ENCODE measurements around the gene NTRK2. TPM values are rescaled to one million over a fixed set of nuclear protein-coding genes. Genes with fewer than 3 reads are reported as not detected.

The NTRK2 gene
- total RNA-seq, 5 donors from 2014 or later (not counting 1 experiment from before 2014, with no cell fraction given) = 0.05 to 0.39 (median 0.12) TPM; not detected in 1

DNA sequence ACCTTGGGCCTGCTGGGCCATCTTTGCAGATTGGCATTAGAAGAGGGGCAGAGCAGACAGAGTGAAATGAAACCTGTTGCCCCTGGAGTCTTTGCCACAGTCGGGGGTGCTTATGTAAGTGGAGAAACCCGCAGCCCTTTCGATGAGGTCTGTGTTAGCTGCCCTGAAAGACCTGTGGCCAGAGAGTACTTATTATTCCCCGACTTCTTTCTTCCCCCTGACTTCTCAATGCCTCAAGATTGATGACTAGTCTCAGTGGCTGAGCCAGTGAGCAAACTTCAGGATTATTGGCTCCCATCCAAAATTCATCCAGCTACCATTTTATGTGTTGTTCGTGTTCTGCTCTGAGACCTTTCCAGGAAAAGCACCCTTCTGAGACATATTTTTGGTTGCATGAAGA lies 7.6 kb downstream of the NTRK2 start:
- no peaks in the 10 kb centered on the region for H3K36me3 ChIP-seq (ENCODE audit: control insufficient read depth in 2 of 2, extremely low read depth in 1 of 2, insufficient read depth in 1 of 2, low read length in 1 of 2)
- no peaks in the 10 kb centered on the region for H3K9me3 Mint-ChIP-seq
- H3K36me3 Mint-ChIP-seq = no peaks in the 10 kb centered on the region
- CTCF ChIA-PET = no interaction called here
- no peak for ATAC-seq (replicated peaks in 1 of 4)
- POLR2A ChIA-PET = no interaction called here
- H3K27me3 ChIP-seq (replicated peaks in 1 of 2; ENCODE audit: control insufficient read depth in 2 of 2, extremely low read depth in 1 of 2, insufficient read depth in 2 of 2, low read length in 1 of 2) = peaks cover 0 to 2% of the 10 kb centered on the region in 2 experiments
- H3K4me1 ChIP-seq (ENCODE audit: control insufficient read depth in 1 of 2, extremely low read depth in 1 of 2, insufficient read depth in 2 of 2, low read length in 2 of 2) = no peaks in the 10 kb centered on the region
- no peak overlapping the region for H3K27ac ChIP-seq (ENCODE audit: low read length)
- no peaks in the 10 kb centered on the region for H3K4me1 Mint-ChIP-seq
- H3K27ac Mint-ChIP-seq = no peak overlapping the region
- H3K9me3 ChIP-seq = no peaks in the 10 kb centered on the region
- H3K4me3 Mint-ChIP-seq = no peak overlapping the region
- no peak for DNase-seq
- H3K27me3 Mint-ChIP-seq = peaks cover 8 to 9% of the 10 kb centered on the region in 2 donors
- WGBS (ENCODE audit: insufficient coverage) = 20% methylated on average over 1 of the region's 5 CpGs
- H3K4me3 ChIP-seq (ENCODE audit: control insufficient read depth in 1 of 2, extremely low read depth in 1 of 2, low read length in 1 of 2) = no peak overlapping the region

DNA sequence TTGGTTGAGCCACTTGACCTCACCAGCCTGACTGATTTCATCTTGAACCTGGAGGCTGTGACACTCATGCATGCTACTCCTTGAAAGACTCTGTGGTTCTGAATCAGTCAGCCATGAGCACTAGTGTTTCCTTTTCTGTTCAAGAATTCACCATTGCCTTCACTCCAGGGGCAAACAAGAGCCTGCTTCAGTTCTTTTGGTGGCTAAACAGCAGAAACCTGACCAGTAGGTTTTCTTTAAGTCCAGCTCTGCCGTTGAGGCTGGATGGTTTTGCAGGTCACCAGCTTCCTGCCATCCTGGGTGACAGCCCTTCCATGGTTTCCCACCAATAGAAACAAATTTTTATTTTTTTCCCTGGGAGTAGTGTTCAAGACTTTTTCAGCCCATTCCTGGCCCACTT lies 10.0 kb downstream of the NTRK2 start:
- no peak for ATAC-seq (replicated peaks in 1 of 4)
- DNase-seq = no peak
- no peak overlapping the region for H3K27ac ChIP-seq (ENCODE audit: low read length)
- H3K36me3 ChIP-seq (ENCODE audit: control insufficient read depth in 2 of 2, extremely low read depth in 1 of 2, insufficient read depth in 1 of 2, low read length in 1 of 2) = no peaks in the 10 kb centered on the region
- Mint-ChIP-seq H3K9me3 (no peaks in the 10 kb centered on the region), H3K4me1 (no peaks in the 10 kb centered on the region), H3K27me3 (peaks cover 0 to 5% of the 10 kb centered on the region in 2 donors), H3K27ac (no peak overlapping the region), H3K36me3 (no peaks in the 10 kb centered on the region), H3K4me3 (no peak overlapping the region)
- H3K9me3 ChIP-seq = no peaks in the 10 kb centered on the region
- no peak overlapping the region for H3K4me3 ChIP-seq (ENCODE audit: control insufficient read depth in 1 of 2, extremely low read depth in 1 of 2, low read length in 1 of 2)
- ChIA-PET CTCF (no interaction called here), POLR2A (no interaction called here)
- peaks cover 0 to 2% of the 10 kb centered on the region in 2 experiments for H3K27me3 ChIP-seq (replicated peaks in 1 of 2; ENCODE audit: control insufficient read depth in 2 of 2, extremely low read depth in 1 of 2, insufficient read depth in 2 of 2, low read length in 1 of 2)
- no peaks in the 10 kb centered on the region for H3K4me1 ChIP-seq (ENCODE audit: control insufficient read depth in 1 of 2, extremely low read depth in 1 of 2, insufficient read depth in 2 of 2, low read length in 2 of 2)
- no CpG with 5 or more reads among the region's 1 CpG for WGBS (ENCODE audit: insufficient coverage)

DNA sequence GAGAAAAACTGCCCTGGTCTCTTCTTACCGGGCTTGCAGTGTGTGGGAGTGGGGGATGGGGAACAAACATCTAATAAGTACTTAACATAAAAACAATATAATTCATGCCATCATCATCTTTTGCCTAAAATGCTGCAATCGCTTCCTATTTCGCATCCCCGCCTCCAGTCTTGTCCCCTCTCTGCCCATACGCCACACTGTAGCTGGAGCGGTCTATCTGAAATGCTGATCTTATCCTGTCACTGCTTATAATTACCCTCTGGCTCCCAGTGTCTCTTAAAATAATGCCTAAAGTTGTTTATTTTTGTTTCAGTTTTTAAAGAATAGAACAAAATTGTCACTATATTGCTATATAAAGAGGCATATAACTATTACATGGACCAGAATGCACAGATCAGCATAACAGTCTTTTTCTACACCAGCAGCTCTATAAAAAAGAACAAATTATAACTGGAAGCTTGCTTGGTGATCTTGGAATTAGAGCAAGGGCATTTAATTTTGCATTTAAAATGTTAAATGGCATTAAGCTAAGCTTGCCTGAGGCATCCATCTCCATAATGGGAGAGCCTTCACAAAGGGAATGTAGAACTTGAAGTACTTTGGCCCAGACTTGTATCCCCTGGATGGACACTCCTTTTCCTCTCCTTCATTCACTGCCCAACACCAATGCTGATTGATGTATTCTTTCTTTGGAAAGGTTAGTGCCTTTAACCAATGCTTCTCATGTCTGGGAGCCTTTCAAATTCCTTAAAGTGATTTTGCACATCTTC lies 12.2 kb downstream of the NTRK2 start:
- Histone ChIP-seq H3K27ac (ENCODE audit: low read length) (no peak overlapping the region), H3K4me3 (ENCODE audit: control insufficient read depth in 1 of 2, extremely low read depth in 1 of 2, low read length in 1 of 2) (no peak overlapping the region), H3K4me1 (ENCODE audit: control insufficient read depth in 1 of 2, extremely low read depth in 1 of 2, insufficient read depth in 2 of 2, low read length in 2 of 2) (no peaks in the 10 kb centered on the region), H3K27me3 (replicated peaks in 1 of 2; ENCODE audit: control insufficient read depth in 2 of 2, extremely low read depth in 1 of 2, insufficient read depth in 2 of 2, low read length in 1 of 2) (peaks cover 0 to 2% of the 10 kb centered on the region in 2 experiments), H3K36me3 (ENCODE audit: control insufficient read depth in 2 of 2, extremely low read depth in 1 of 2, insufficient read depth in 1 of 2, low read length in 1 of 2) (no peaks in the 10 kb centered on the region), H3K9me3 (no peaks in the 10 kb centered on the region)
- H3K27ac Mint-ChIP-seq = no peak overlapping the region
- peaks cover 0 to 4% (median 0%) of the 10 kb centered on the region in 3 donors for H3K9me3 Mint-ChIP-seq
- POLR2A ChIA-PET = interaction anchor here in 1 of 2 donors (0.8 kb wide), 1 partner anchor 13 kb away, joined by 3 read pairs; no protein-coding TSS in a partner anchor
- ATAC-seq (replicated peaks in 1 of 4) (no peak), DNase-seq (no peak)
- no peak overlapping the region for H3K4me3 Mint-ChIP-seq
- H3K27me3 Mint-ChIP-seq = peaks cover 2 to 6% of the 10 kb centered on the region in 2 donors
- CTCF ChIA-PET = no interaction called here
- H3K4me1 Mint-ChIP-seq = no peaks in the 10 kb centered on the region
- 98% methylated on average over 4 of the region's 6 CpGs for WGBS (ENCODE audit: insufficient coverage)
- no peaks in the 10 kb centered on the region for H3K36me3 Mint-ChIP-seq

DNA sequence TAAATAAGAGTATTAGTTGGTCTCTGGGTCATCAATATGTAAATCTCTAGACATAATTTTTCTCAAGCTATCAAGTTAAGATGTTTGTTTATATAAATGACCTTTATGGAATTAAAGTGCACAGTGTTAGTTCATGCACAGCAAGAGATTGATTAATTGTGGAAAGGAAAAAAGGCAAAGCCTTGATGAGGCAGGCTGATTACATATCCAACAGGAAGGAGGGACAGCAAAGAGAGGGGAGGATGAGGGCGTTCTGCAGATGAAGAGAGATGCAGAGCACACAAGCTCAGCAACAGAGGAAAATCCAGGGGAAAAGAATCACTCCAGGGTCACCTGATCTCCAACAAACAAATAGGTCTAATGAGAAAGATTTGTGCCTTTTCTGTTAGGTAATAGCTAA lies 16.5 kb downstream of the NTRK2 start:
- no CpG with 5 or more reads among the region's 1 CpG for WGBS (ENCODE audit: insufficient coverage)
- H3K4me3 Mint-ChIP-seq = no peak overlapping the region
- peaks cover 2 to 6% of the 10 kb centered on the region in 2 donors for H3K27me3 Mint-ChIP-seq
- Histone ChIP-seq H3K4me1 (ENCODE audit: control insufficient read depth in 1 of 2, extremely low read depth in 1 of 2, insufficient read depth in 2 of 2, low read length in 2 of 2) (no peaks in the 10 kb centered on the region), H3K36me3 (ENCODE audit: control insufficient read depth in 2 of 2, extremely low read depth in 1 of 2, insufficient read depth in 1 of 2, low read length in 1 of 2) (no peaks in the 10 kb centered on the region), H3K27me3 (replicated peaks in 1 of 2; ENCODE audit: control insufficient read depth in 2 of 2, extremely low read depth in 1 of 2, insufficient read depth in 2 of 2, low read length in 1 of 2) (peaks cover 0 to 5% of the 10 kb centered on the region in 2 experiments), H3K9me3 (no peaks in the 10 kb centered on the region), H3K4me3 (ENCODE audit: control insufficient read depth in 1 of 2, extremely low read depth in 1 of 2, low read length in 1 of 2) (no peak overlapping the region), H3K27ac (ENCODE audit: low read length) (no peak overlapping the region)
- no peak for DNase-seq
- ChIA-PET CTCF (no interaction called here), POLR2A (no interaction called here)
- no peaks in the 10 kb centered on the region for H3K36me3 Mint-ChIP-seq
- no peaks in the 10 kb centered on the region for H3K4me1 Mint-ChIP-seq
- peaks cover 0 to 4% (median 0%) of the 10 kb centered on the region in 3 donors for H3K9me3 Mint-ChIP-seq
- no peak for ATAC-seq (replicated peaks in 1 of 4)
- no peak overlapping the region for H3K27ac Mint-ChIP-seq

DNA sequence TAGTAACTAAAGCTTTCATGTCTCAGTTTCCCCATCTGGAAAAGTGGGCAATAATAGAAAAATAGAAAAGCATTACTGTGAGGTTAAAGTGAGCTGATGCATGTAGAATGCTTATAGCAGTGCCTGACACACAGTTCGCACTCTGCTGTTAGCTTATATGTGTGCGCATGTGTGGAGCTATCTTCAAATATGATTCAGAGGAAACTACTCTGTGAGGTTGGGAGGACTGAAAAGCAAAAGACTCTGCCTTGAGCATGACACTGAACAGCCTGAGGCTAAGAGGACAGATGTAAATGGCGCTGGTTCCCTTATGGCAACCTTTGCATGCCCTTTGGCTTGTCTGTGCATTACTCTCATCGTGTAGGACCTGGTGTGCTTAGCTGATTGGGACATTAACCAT lies 19.4 kb downstream of the NTRK2 start:
- no peak overlapping the region for H3K27ac ChIP-seq (ENCODE audit: low read length)
- ChIA-PET CTCF (no interaction called here), POLR2A (no interaction called here)
- DNase-seq = no peak
- H3K4me3 Mint-ChIP-seq = no peak overlapping the region
- no peak for ATAC-seq (replicated peaks in 1 of 4)
- H3K36me3 Mint-ChIP-seq = no peaks in the 10 kb centered on the region
- no peaks in the 10 kb centered on the region for H3K4me1 Mint-ChIP-seq
- no peaks in the 10 kb centered on the region for H3K9me3 ChIP-seq
- WGBS (ENCODE audit: insufficient coverage) = 75% methylated on average over 4 of the region's 4 CpGs
- peaks cover 0 to 3% of the 10 kb centered on the region in 2 experiments for H3K27me3 ChIP-seq (replicated peaks in 1 of 2; ENCODE audit: control insufficient read depth in 2 of 2, extremely low read depth in 1 of 2, insufficient read depth in 2 of 2, low read length in 1 of 2)
- H3K27ac Mint-ChIP-seq = no peak overlapping the region
- no peak overlapping the region for H3K4me3 ChIP-seq (ENCODE audit: control insufficient read depth in 1 of 2, extremely low read depth in 1 of 2, low read length in 1 of 2)
- H3K27me3 Mint-ChIP-seq = peaks cover 2 to 6% of the 10 kb centered on the region in 2 donors
- no peaks in the 10 kb centered on the region for H3K36me3 ChIP-seq (ENCODE audit: control insufficient read depth in 2 of 2, extremely low read depth in 1 of 2, insufficient read depth in 1 of 2, low read length in 1 of 2)
- H3K9me3 Mint-ChIP-seq = peaks cover 0 to 4% (median 0%) of the 10 kb centered on the region in 3 donors
- H3K4me1 ChIP-seq (ENCODE audit: control insufficient read depth in 1 of 2, extremely low read depth in 1 of 2, insufficient read depth in 2 of 2, low read length in 2 of 2) = no peaks in the 10 kb centered on the region

DNA sequence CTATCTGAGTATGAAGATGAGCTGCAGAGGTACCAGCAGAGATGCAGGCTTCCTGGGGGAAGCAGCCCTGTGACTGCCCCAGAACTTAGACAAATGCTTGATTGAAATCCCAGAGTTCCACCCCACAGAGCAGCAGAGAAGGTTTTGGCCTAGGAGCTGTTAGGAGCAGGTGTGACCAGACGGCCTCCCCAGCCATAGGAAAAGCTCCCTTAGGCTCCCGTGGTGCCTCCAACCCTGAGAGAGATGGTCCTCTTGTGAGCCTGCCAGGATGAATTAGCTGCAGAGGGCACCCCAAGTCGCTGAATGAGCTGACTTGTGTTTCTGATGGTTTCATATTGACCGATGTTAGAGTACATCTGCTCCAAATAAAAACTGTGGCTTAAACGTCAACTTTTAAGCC lies 22.1 kb downstream of the NTRK2 start:
- Mint-ChIP-seq H3K36me3 (no peaks in the 10 kb centered on the region), H3K27ac (no peak overlapping the region), H3K4me3 (no peak overlapping the region), H3K9me3 (no peaks in the 10 kb centered on the region), H3K27me3 (peaks cover 0 to under 1% of the 10 kb centered on the region in 2 donors), H3K4me1 (no peaks in the 10 kb centered on the region)
- Histone ChIP-seq H3K9me3 (no peaks in the 10 kb centered on the region), H3K36me3 (ENCODE audit: control insufficient read depth in 2 of 2, extremely low read depth in 1 of 2, insufficient read depth in 1 of 2, low read length in 1 of 2) (no peaks in the 10 kb centered on the region), H3K27me3 (replicated peaks in 1 of 2; ENCODE audit: control insufficient read depth in 2 of 2, extremely low read depth in 1 of 2, insufficient read depth in 2 of 2, low read length in 1 of 2) (peaks cover 0 to 3% of the 10 kb centered on the region in 2 experiments), H3K4me3 (ENCODE audit: control insufficient read depth in 1 of 2, extremely low read depth in 1 of 2, low read length in 1 of 2) (no peak overlapping the region), H3K27ac (ENCODE audit: low read length) (no peak overlapping the region), H3K4me1 (ENCODE audit: control insufficient read depth in 1 of 2, extremely low read depth in 1 of 2, insufficient read depth in 2 of 2, low read length in 2 of 2) (no peaks in the 10 kb centered on the region)
- POLR2A ChIA-PET = no interaction called here
- ATAC-seq (replicated peaks in 1 of 4) (no peak), DNase-seq (no peak)
- CTCF ChIA-PET = no interaction called here
- WGBS (ENCODE audit: insufficient coverage) = 73% methylated on average over 4 of the region's 5 CpGs
